Measurements from ENCODE around the gene ATP10A. TPM values are rescaled to one million over a fixed set of nuclear protein-coding genes. Genes with fewer than 3 reads are reported as not detected.

ATP10A gene
- total RNA-seq, 1 donor from 2014 or later, result 0.26 TPM

DNA sequence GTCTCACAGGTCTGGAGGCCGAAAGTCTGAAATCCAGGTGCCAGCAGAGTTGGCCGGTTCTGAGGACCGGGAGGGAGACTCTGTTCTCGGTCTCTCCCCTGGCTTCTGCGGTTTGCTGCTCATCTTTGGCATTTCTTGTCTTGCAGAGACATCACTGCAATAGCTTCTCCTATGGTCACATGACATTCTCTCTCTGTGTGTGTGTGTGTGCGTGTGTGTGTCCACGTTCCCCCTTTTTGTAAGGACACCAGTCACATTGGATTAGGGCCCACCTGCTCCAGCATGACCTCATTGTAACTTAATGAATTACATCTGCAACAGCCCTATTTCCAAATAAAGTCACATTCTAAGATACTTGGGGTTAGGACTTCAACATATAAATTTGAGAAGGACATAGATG, 12.4 kb upstream of the ATP10A start:
- FAIRE-seq (no peak), DNase-seq (ENCODE audit: low read depth) (no peak)
- Histone ChIP-seq H3K4me3 (ENCODE audit: low read depth, low read length) (no peak overlapping the region), H3K36me3 (ENCODE audit: control insufficient read depth, insufficient read depth, low read length) (no peaks in the 10 kb centered on the region), H3K27me3 (ENCODE audit: control insufficient read depth, insufficient read depth, low read length) (no peaks in the 10 kb centered on the region)
- no peak for TF ChIP-seq CTCF (IDR thresholded peaks at IDR 0.05; ENCODE audit: insufficient read depth, low read length, severe bottlenecking)

- DNase-seq (ENCODE audit: low read depth) (no peak), FAIRE-seq (no peak)
- TF ChIP-seq CTCF (IDR thresholded peaks at IDR 0.05; ENCODE audit: insufficient read depth, low read length, severe bottlenecking), result no peak
- Histone ChIP-seq H3K27me3 (ENCODE audit: control insufficient read depth, insufficient read depth, low read length) (no peaks in the 10 kb centered on the region), H3K36me3 (ENCODE audit: control insufficient read depth, insufficient read depth, low read length) (no peaks in the 10 kb centered on the region), H3K4me3 (ENCODE audit: low read depth, low read length) (no peak overlapping the region)
Observed at GRCh38 chr15:25874379-25874778, 11.3 kb upstream of the ATP10A start.

GRCh38 chr15:25871403-25871802, 8.3 kb upstream of the ATP10A start:
- Histone ChIP-seq H3K4me3 (ENCODE audit: low read depth, low read length) (no peak overlapping the region), H3K27me3 (ENCODE audit: control insufficient read depth, insufficient read depth, low read length) (no peaks in the 10 kb centered on the region), H3K36me3 (ENCODE audit: control insufficient read depth, insufficient read depth, low read length) (no peaks in the 10 kb centered on the region)
- TF ChIP-seq CTCF (IDR thresholded peaks at IDR 0.05; ENCODE audit: insufficient read depth, low read length, severe bottlenecking), result no peak
- DNase-seq (ENCODE audit: low read depth) (no peak), FAIRE-seq (no peak)

DNA sequence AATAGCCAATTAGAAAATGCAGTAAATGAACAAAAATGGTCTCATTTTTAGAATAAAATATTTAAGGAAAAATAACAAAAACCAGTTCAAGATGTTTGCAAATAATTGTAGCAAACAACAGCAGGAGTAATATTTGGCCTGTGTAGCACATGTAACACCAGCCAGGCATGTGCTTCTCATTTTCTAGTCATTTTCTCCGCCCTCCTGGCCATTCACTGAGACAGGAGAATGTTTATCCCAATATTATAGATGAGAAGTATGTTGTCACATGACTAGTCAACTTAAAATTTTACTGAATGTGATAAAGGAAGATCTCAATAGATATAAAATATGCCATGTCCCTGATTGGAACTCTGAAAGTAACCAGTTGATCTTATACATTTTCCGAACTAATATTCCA, 7.8 kb upstream of the ATP10A start:
- TF ChIP-seq CTCF (IDR thresholded peaks at IDR 0.05; ENCODE audit: insufficient read depth, low read length, severe bottlenecking), result no peak
- no peak for FAIRE-seq
- DNase-seq (ENCODE audit: low read depth), result no peak
- no peak overlapping the region for H3K4me3 ChIP-seq (ENCODE audit: low read depth, low read length)
- no peaks in the 10 kb centered on the region for H3K27me3 ChIP-seq (ENCODE audit: control insufficient read depth, insufficient read depth, low read length)
- H3K36me3 ChIP-seq (ENCODE audit: control insufficient read depth, insufficient read depth, low read length), result no peaks in the 10 kb centered on the region

GRCh38 chr15:25869701-25870100, 6.6 kb upstream of the ATP10A start:
- FAIRE-seq (no peak), DNase-seq (ENCODE audit: low read depth) (no peak)
- Histone ChIP-seq H3K27me3 (ENCODE audit: control insufficient read depth, insufficient read depth, low read length) (no peaks in the 10 kb centered on the region), H3K4me3 (ENCODE audit: low read depth, low read length) (no peak overlapping the region), H3K36me3 (ENCODE audit: control insufficient read depth, insufficient read depth, low read length) (no peaks in the 10 kb centered on the region)
- no peak for TF ChIP-seq CTCF (IDR thresholded peaks at IDR 0.05; ENCODE audit: insufficient read depth, low read length, severe bottlenecking)

DNA sequence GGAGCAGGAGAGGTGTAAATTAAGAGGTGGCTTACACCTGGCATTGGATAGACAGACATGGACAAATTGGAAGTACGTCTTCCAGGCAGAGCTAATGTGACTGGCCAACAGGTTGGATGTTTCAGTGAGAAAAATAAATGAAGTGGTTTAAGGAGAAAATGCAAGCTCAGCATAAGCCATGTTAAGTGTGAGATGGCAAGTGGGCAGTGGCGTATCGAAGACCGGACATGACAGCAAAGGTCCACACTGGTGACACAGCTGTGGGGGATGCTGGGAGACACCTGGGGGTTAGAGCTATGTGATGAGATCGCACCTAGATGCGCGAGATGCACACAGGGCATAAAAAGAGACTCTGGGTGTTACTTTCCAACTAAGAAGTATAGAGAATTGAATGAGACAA, 3.7 kb upstream of the ATP10A start:
- FAIRE-seq (peak; percentile 7), DNase-seq (ENCODE audit: low read depth) (no peak)
- Histone ChIP-seq H3K36me3 (ENCODE audit: control insufficient read depth, insufficient read depth, low read length) (no peaks in the 10 kb centered on the region), H3K27me3 (ENCODE audit: control insufficient read depth, insufficient read depth, low read length) (peaks cover 4% of the 10 kb centered on the region), H3K4me3 (ENCODE audit: low read depth, low read length) (no peak overlapping the region)
- TF ChIP-seq CTCF (IDR thresholded peaks at IDR 0.05; ENCODE audit: insufficient read depth, low read length, severe bottlenecking), result no peak

Data from bronchial epithelial cell (primary cell).